Brain microvascular endothelial cell (primary cell): ENCODE measurements around the gene IFNG-AS1.

Source experiments
- DNase-seq: peaks from one replicate; pipeline ENCODE4 v3.0.0-alpha.2; 2020
- H3K27ac ChIP-seq: fragments of 250-450 bp; sonication (Bioruptor Pico); 2 replicates; pipeline ENCODE4 v1.5.1; 2020; ENCODE audit warnings: mild to moderate bottlenecking, moderate library complexity
- H3K27me3 ChIP-seq: fragments of 250-450 bp; sonication (Bioruptor Pico); replicated peaks from 2 replicates; pipeline ENCODE4 v1.5.1; 2020; ENCODE audit warnings: mild to moderate bottlenecking
- H3K36me3 ChIP-seq: fragments of 250-450 bp; sonication (Bioruptor Pico); replicated peaks from 2 replicates; pipeline ENCODE4 v1.5.1; 2020; ENCODE audit warnings: mild to moderate bottlenecking
- H3K4me3 ChIP-seq: 2 replicates; pipeline ENCODE4 v1.5.1; 2011; ENCODE audit warnings: low read depth, mild to moderate bottlenecking, control low read depth, low read length, moderate library complexity
- in situ Hi-C: cut with HindIII; loops from 2 replicates; pipeline ENCODE4 v1.10.0; 2017; ENCODE audit warnings: low sequenced_read_pairs, low pct_ligation_motif_present
- TF ChIP-seq, protein P1 (sequence below): IDR thresholded peaks from 2 replicates; pipeline ENCODE4 v1.5.1; 2011; ENCODE audit warnings: low read depth, mild to moderate bottlenecking, moderate library complexity, low read length, control low read depth, inconsistent platforms; ENCODE audit errors: missing control alignments

IFNG-AS1 gene

DNA sequence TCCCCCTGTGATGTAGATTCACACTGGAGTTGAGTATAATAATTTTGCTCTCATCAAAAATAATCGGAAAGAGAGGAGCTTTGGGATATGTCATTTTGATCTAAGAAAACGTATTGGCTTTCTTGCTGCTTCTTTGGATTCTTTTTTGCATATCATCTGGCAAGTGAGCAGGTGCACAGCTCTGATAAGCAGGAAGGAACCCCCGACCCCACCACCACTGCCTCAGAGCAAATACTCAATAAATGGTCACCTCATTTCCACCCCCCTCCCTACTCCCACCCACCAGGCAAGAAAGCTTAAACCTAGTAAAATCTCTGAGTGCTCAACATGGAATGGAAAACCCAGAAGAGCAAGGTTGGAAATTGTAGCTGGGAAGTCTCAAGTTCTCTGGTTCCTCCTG lies 49.4 kb downstream of the IFNG-AS1 start:
- Histone ChIP-seq H3K36me3 (no peaks in the 10 kb centered on the region), H3K27ac (no peak overlapping the region), H3K27me3 (no peaks in the 10 kb centered on the region), H3K4me3 (no peak overlapping the region)
- TF ChIP-seq, protein P1, sequence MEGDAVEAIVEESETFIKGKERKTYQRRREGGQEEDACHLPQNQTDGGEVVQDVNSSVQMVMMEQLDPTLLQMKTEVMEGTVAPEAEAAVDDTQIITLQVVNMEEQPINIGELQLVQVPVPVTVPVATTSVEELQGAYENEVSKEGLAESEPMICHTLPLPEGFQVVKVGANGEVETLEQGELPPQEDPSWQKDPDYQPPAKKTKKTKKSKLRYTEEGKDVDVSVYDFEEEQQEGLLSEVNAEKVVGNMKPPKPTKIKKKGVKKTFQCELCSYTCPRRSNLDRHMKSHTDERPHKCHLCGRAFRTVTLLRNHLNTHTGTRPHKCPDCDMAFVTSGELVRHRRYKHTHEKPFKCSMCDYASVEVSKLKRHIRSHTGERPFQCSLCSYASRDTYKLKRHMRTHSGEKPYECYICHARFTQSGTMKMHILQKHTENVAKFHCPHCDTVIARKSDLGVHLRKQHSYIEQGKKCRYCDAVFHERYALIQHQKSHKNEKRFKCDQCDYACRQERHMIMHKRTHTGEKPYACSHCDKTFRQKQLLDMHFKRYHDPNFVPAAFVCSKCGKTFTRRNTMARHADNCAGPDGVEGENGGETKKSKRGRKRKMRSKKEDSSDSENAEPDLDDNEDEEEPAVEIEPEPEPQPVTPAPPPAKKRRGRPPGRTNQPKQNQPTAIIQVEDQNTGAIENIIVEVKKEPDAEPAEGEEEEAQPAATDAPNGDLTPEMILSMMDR = no peak
- in situ Hi-C loops = no loop called here
- no peak for DNase-seq

DNA sequence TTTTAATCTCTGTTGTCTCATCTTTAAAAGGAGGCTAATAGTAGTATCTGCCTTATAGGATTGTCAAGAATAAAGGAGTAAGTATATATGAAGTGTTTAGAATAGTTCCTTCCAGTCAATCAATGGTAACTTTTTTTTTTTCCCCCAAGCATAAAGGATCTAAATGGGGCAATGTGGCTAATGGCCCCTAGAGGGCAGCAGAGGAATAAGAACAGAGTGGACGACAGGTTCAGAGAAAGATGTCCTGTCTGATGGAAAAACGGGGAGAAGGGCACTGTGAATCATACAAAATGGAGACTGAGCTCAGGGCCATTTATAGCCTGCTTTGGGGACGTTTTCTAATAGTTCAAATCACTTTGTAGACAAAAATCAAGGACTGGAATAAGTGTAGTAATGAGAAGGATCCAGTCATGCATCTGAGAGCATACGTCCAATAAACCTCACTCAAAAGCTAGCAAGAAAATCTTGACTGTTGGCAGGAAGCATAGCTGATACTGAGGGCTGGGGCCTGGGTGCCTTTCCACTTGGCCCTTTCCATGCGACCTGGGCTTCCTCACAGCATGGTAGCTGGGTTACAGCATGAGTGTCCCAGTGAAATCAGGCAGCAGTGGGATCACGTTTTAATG lies 51.3 kb downstream of the IFNG-AS1 start:
- in situ Hi-C loops = no loop called here
- TF ChIP-seq, protein P1 = peak; percentile 87
- no peak overlapping the region for H3K4me3 ChIP-seq
- peak; percentile 79 for DNase-seq
- H3K27me3 ChIP-seq = no peaks in the 10 kb centered on the region
- H3K36me3 ChIP-seq = no peaks in the 10 kb centered on the region
- no peak overlapping the region for H3K27ac ChIP-seq

DNA sequence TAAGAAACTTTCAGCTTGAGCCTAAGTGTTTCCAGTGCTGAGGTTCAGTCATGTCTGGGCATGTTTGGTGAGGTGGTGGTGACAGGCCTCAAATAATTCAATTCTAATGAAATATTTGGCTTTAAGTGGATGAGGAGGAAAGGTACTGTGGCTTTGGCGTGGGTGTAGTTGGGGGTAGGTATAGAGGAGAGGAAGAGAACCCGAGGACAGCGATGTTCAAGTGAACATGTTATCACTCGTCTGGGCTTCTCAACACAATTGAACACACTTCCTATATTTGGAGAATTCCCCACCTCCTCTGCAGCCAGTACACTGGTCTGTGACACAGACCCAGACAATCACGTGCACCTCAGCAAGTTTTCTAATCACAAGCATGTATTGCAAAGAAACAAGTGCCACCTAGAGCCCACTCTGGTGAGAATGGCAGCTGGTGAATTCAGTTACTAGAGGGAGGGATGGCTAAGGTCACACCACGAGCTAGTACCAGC lies 53.0 kb downstream of the IFNG-AS1 start:
- DNase-seq = no peak
- TF ChIP-seq, protein P1 = no peak
- H3K4me3 ChIP-seq = no peak overlapping the region
- H3K27ac ChIP-seq = no peak overlapping the region
- in situ Hi-C loops = no loop called here
- no peaks in the 10 kb centered on the region for H3K36me3 ChIP-seq
- H3K27me3 ChIP-seq = no peaks in the 10 kb centered on the region

DNA sequence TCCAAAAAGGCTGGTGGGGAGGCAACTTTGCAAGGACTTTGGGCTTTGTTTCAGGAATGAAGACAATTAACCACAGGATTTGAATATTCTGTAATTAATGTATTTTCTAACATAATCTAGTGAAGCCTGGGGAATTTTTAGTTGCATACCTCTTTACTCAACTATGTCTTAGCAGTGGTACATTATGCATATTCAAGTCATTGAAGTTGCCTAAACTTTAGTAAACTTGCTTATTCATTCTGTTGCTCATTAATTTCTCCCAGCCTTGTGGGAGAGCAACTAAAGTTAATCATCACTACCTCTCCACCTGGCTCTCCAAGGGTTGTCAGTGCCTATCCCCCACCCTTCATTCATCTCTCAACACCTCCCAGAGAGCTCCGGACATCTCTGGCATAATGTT lies 54.2 kb downstream of the IFNG-AS1 start:
- no peak for DNase-seq
- no peak overlapping the region for H3K4me3 ChIP-seq
- TF ChIP-seq, protein P1 = no peak
- in situ Hi-C loops = no loop called here
- no peaks in the 10 kb centered on the region for H3K27me3 ChIP-seq
- no peaks in the 10 kb centered on the region for H3K36me3 ChIP-seq
- no peak overlapping the region for H3K27ac ChIP-seq

DNA sequence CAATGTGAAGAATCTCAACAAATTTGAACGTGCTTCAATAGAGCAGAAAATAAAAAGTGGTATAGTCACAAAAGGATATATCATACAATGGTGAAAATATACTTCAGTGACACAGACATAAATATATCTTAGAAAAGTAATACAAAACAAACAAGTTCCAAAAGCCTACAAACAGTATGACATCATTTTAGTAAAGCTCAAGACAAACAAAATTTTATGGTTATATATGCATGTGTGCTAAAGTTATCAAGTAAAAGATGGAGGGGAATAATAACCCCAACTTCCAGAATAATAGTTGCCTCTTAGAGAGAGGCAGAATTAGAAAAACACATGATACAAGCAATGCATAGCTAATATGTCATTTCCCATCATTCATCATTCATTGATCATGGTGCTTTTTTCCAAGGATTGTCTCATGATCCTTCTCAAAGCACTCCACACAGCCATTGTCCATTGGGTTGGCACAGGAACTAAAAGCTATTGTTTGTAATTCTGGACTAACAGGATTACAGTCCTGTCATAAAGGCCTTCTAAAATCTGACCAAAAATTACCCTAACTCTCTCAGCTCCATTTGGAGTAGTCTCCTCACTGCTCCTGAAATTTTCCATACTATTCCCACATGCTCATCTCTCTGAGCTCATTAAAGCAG lies 59.5 kb downstream of the IFNG-AS1 start:
- TF ChIP-seq, protein P1 = no peak
- in situ Hi-C loops = no loop called here
- no peak for DNase-seq
- H3K27me3 ChIP-seq = peaks cover 4% of the 10 kb centered on the region
- H3K36me3 ChIP-seq = no peaks in the 10 kb centered on the region
- no peak overlapping the region for H3K4me3 ChIP-seq
- H3K27ac ChIP-seq = no peak overlapping the region
